ENCODE data around the gene SETD5.

SETD5 gene

GRCh38 chr3:9503283-9503682 lies 105.9 kb downstream of the SETD5 start:
- TF ChIP-seq CTCF (IDR thresholded peaks at IDR 0.05; ENCODE audit: borderline replicate concordance, control extremely low read depth, extremely low read depth, insufficient read depth, missing control alignments), result peak; percentile 84
- in situ Hi-C loops (cut with MboI; ENCODE audit: low sequenced_read_pairs, unreplicated experiment), result no loop called here
- peak; percentile 81 for DNase-seq (ENCODE audit: low spot score)

- no peak for TF ChIP-seq CTCF (IDR thresholded peaks at IDR 0.05; ENCODE audit: borderline replicate concordance, control extremely low read depth, extremely low read depth, insufficient read depth, missing control alignments)
- in situ Hi-C loops (cut with MboI; ENCODE audit: low sequenced_read_pairs, unreplicated experiment), result no loop called here
- no peak for DNase-seq (ENCODE audit: low spot score)
Measured at GRCh38 chr3:9507586-9508578, 110.5 kb downstream of the SETD5 start.

- DNase-seq (ENCODE audit: low spot score), result no peak
- no peak for TF ChIP-seq CTCF (IDR thresholded peaks at IDR 0.05; ENCODE audit: borderline replicate concordance, control extremely low read depth, extremely low read depth, insufficient read depth, missing control alignments)
- in situ Hi-C loops (cut with MboI; ENCODE audit: low sequenced_read_pairs, unreplicated experiment), result no loop called here
Measured at GRCh38 chr3:9508781-9509180, 111.4 kb downstream of the SETD5 start.

- TF ChIP-seq CTCF (IDR thresholded peaks at IDR 0.05; ENCODE audit: borderline replicate concordance, control extremely low read depth, extremely low read depth, insufficient read depth, missing control alignments), result no peak
- in situ Hi-C loops (cut with MboI; ENCODE audit: low sequenced_read_pairs, unreplicated experiment), result no loop called here
- no peak for DNase-seq (ENCODE audit: low spot score)
Measured at GRCh38 chr3:9512456-9513045, 115.1 kb downstream of the SETD5 start.

GRCh38 chr3:9514306-9514705 lies 116.9 kb downstream of the SETD5 start:
- in situ Hi-C loops (cut with MboI; ENCODE audit: low sequenced_read_pairs, unreplicated experiment), result no loop called here
- no peak for TF ChIP-seq CTCF (IDR thresholded peaks at IDR 0.05; ENCODE audit: borderline replicate concordance, control extremely low read depth, extremely low read depth, insufficient read depth, missing control alignments)
- no peak for DNase-seq (ENCODE audit: low spot score)

GRCh38 chr3:9514956-9515355 lies 117.5 kb downstream of the SETD5 start:
- TF ChIP-seq CTCF (IDR thresholded peaks at IDR 0.05; ENCODE audit: borderline replicate concordance, control extremely low read depth, extremely low read depth, insufficient read depth, missing control alignments), result no peak
- in situ Hi-C loops (cut with MboI; ENCODE audit: low sequenced_read_pairs, unreplicated experiment), result no loop called here
- DNase-seq (ENCODE audit: low spot score), result no peak

Data from GM13976 (cell line).